Testis (tissue), 3 donors: ENCODE results near the gene NTM. TPM values are rescaled to one million over a fixed set of nuclear protein-coding genes. Genes with fewer than 3 reads are reported as not detected.

ENCODE experiments used
- DNase-seq: peaks from one replicate; pipeline ENCODE4 v3.0.0-alpha.2; 2019
- H3K27ac ChIP-seq, 2 donors: fragments of 200-600 bp; sonication (generic); one replicate each; pipeline ENCODE4 v1.5.1; 2019
- H3K27me3 ChIP-seq: fragments of 200-600 bp; sonication (generic); one replicate; pipeline ENCODE4 v1.5.1; 2019
- H3K36me3 ChIP-seq: fragments of 200-600 bp; sonication (generic); one replicate; pipeline ENCODE4 v1.5.1; 2017; ENCODE audit warnings: low read depth; ENCODE audit errors: missing control alignments
- H3K4me1 ChIP-seq: fragments of 200-600 bp; sonication (generic); one replicate; pipeline ENCODE4 v1.5.1; 2019
- H3K4me3 ChIP-seq, 2 donors: fragments of 200-600 bp; sonication (generic); one replicate each; pipeline ENCODE4 v1.5.1; 2017 to 2019
- H3K9me3 ChIP-seq: fragments of 200-600 bp; sonication (generic); one replicate; pipeline ENCODE4 v1.5.1; 2017
- CTCF ChIP-seq, 3 experiments: fragments of 450-650 bp in 2 of 3; fragments of 200-600 bp in 1 of 3; sonication (generic) in 1 of 3; IDR thresholded peaks; one replicate each; pipeline ENCODE4 v1.5.1; 2016 to 2019; ENCODE audit warnings: antibody characterized with exemption in 3 of 3, mild to moderate bottlenecking in 2 of 3, moderate library complexity in 1 of 3
- POLR2A ChIP-seq: fragments of 450-650 bp; IDR thresholded peaks from one replicate; pipeline ENCODE4 v1.6.1; 2017; ENCODE audit warnings: antibody characterized with exemption, mild to moderate bottlenecking, moderate library complexity
- WGBS, 2 donors: methylation state at CpG; one replicate each; pipeline ENCODE4 v1.1.5; 2018; 5-methylcytosine and 5-hydroxymethylcytosine counted together
- intact Hi-C: fragments of 100-400 bp; cut with DNase I; formaldehyde crosslinking; loops from one replicate; pipeline ENCODE4 v1.15.1; 2023; ENCODE audit warnings: low total_unique reads
- polyA plus RNA-seq: library from polyadenylated mRNA; stranded (reverse); fragments of 350-450 nt; fragmentation: Illumina TruSeq; extraction: RNeasy Lipid Tissue Mini Kit (QIAGEN cat#74804); gene quantifications from one replicate; pipeline ENCODE4 v1.2.3, GENCODE V29; 2014; ENCODE audit warnings: low read depth, low replicate concordance; ENCODE audit not compliant: insufficient read depth
- total RNA-seq, 2 donors: library from RNA; depleted of rRNA; stranded (reverse); fragments of >200 nt; gene quantifications; one replicate each; pipeline ENCODE4 v1.2.3, GENCODE V29; 2016

Gene NTM
- total and polyA plus RNA-seq, 3 donors from 2014 or later: 1.7 to 4.5 (median 1.8) TPM

- Histone ChIP-seq H3K27ac (no peak overlapping the region), H3K27me3 (no peaks in the 10 kb centered on the region), H3K4me1 (peaks cover 9% of the 10 kb centered on the region), H3K9me3 (no peaks in the 10 kb centered on the region), H3K4me3 (no peak overlapping the region), H3K36me3 (no peaks in the 10 kb centered on the region)
- DNase-seq: no peak
- WGBS, 2 donors: 54 to 62% methylated on average over 21 of the region's 21 CpGs
- intact Hi-C loops: no loop called here
- TF ChIP-seq CTCF (IDR thresholded peaks at IDR 0.05) (no peak), POLR2A (no peak)
These were observed 753.7 kb downstream of the NTM start for GRCh38 chr11:132123854-132124835.

GRCh38 chr11:132125988-132126871 is 755.8 kb downstream of the NTM start:
- no peak overlapping the region for H3K27ac ChIP-seq
- no peak for DNase-seq
- H3K4me3 ChIP-seq: no peak overlapping the region
- WGBS, 2 donors: 5 to 7% methylated on average over 22 of the region's 22 CpGs
- no peaks in the 10 kb centered on the region for H3K36me3 ChIP-seq
- intact Hi-C loops: no loop called here
- H3K27me3 ChIP-seq: no peaks in the 10 kb centered on the region
- no peak for TF ChIP-seq POLR2A
- TF ChIP-seq CTCF (IDR thresholded peaks at IDR 0.05): no peak
- H3K4me1 ChIP-seq: peaks cover 9% of the 10 kb centered on the region
- H3K9me3 ChIP-seq: no peaks in the 10 kb centered on the region

- no peak overlapping the region for H3K27ac ChIP-seq
- DNase-seq: peak; percentile 71
- 35 to 46% methylated on average over 19 of the region's 19 CpGs for WGBS, 2 donors
- H3K36me3 ChIP-seq: no peaks in the 10 kb centered on the region
- no peaks in the 10 kb centered on the region for H3K9me3 ChIP-seq
- H3K4me3 ChIP-seq: no peak overlapping the region
- H3K27me3 ChIP-seq: no peaks in the 10 kb centered on the region
- peaks cover 9% of the 10 kb centered on the region for H3K4me1 ChIP-seq
- TF ChIP-seq CTCF (IDR thresholded peaks at IDR 0.05) (peak in 2 of 3 experiments; percentile 23 to 24), POLR2A (no peak)
- intact Hi-C loops: no loop called here
These were observed 756.8 kb downstream of the NTM start for GRCh38 chr11:132126973-132127899.

- Histone ChIP-seq H3K4me1 (peaks cover 9% of the 10 kb centered on the region), H3K36me3 (no peaks in the 10 kb centered on the region), H3K4me3 (no peak overlapping the region), H3K9me3 (no peaks in the 10 kb centered on the region), H3K27ac (no peak overlapping the region), H3K27me3 (no peaks in the 10 kb centered on the region)
- no peak for TF ChIP-seq POLR2A
- TF ChIP-seq CTCF (IDR thresholded peaks at IDR 0.05): no peak
- 81 to 83% methylated on average over 2 of the region's 2 CpGs for WGBS, 2 donors
- no peak for DNase-seq
- intact Hi-C loops: no loop called here
These were observed 757.5 kb downstream of the NTM start for GRCh38 chr11:132127900-132128288.
